Measurements from ENCODE around the gene KIRREL3. TPM values are rescaled to one million over a fixed set of nuclear protein-coding genes. Genes with fewer than 3 reads are reported as not detected.

Gene KIRREL3
- total RNA-seq, 1 donor from 2014 or later: 0.24 TPM

DNA sequence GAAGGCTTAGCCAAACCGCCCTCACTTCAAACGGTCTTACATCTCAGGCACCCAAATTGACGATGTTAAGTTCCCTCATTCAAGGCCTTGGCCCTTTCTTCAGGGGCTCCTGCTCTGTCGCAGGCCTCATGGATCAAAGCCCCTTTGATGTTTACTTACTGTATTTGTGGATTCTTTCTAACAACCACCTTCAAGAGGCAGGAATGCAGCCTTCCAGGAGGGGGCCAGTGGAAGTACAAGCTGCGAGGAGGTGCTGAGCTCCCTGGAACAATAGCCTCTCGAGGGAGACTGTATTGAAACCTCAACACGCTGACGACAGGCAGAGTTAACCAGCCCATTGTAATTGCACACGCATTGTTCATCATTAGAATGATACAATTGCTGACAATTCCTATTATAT is 436.0 kb downstream of the KIRREL3 start:
- DNase-seq (ENCODE audit: missing footprints) (no peak), ATAC-seq (no peak)
- intact Hi-C loops (cut with DNase I): no loop called here

DNA sequence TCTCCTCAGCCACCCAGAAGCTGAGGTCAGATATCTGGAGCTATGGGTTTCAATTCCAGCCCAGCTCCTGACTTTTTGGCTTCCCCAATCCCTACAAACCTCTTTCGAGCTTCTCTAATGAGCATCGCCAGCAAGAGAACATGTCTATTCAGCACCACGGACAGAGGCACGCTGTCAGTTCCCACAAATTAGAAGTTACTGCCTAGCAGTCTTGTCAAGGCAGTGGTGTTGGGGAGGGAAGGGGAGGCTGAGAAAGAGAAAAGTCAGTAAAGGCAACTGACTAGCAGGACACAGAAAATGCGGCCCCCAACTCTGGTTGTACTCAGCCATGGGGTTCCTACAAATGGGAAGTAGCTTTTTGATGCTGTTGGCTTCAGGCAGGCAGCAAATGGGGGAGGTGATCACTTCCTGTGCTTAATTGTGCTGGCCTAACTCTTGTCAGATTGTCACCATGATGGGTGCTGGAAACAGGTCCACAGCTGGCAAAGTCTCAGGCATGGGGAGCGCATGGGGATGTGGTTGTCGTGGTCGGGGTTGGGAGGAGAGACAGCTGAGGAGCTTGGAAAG is 439.2 kb downstream of the KIRREL3 start:
- intact Hi-C loops (cut with DNase I): no loop called here
- ATAC-seq (no peak), DNase-seq (ENCODE audit: missing footprints) (no peak)

DNA sequence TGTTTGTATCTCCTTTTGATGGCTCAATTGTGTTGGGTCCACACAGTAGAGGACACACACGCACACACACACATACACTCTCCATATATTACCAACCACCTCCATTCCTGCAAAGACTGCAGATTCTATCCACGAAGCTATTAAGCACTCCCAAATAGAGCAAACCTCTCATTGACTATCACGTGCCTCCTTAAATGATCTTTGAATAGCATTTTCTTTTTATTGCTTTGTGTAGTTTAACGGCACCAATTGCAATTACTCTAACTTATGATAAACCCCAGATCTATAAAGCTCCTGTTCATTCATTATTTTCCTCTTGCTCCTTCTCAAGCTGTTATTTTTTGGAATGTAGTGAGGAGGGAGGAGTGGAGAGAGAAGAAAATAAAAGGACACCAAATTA is 440.3 kb downstream of the KIRREL3 start:
- DNase-seq (ENCODE audit: missing footprints) (no peak), ATAC-seq (no peak)
- intact Hi-C loops (cut with DNase I): no loop called here

DNA sequence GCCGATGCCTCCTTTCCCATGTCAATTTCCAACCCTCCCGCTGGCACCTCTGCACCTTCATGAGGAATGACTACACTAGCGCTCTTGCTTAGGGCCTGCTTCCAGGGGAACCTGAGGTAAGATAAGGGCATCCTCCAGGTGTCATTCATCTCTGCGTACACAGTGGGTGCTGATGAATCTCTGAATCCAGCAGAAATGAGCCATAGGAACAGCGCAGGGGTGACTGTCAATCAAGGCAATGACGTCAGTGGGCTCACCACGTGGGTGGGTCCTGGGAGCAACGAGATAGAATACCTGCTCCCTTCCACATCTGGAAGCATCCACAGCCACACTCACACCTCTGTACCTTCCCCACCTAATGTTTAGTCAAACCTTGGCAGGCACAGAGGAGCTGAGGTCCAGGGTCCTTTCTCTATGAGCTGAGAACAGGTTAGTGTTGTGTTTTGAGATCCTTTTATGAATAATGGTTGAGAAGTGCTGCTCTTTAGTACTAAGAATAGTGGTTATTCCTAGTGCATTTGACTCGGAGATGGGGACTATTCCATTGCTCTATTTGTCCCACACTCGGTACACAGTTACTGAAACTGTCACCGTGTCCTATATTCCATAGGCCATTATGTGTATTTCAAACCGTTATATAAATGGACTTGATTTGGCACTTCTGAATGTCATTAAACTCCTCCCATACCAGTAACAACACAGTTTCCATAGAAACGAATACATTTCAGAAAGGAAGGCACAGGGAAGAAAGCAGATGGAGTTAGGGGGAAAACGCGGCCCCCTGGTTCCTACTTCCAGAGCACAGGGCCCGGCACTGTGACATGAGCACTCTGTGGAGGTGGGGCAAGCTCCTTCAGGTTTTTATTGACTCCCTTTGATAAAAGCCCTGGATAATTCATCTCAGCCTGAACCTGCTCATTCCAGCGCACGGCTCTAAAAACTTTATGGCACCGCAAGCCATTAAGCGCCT is 451.7 kb downstream of the KIRREL3 start:
- intact Hi-C loops (cut with DNase I): no loop called here
- DNase-seq (ENCODE audit: missing footprints): no peak
- no peak for ATAC-seq

DNA sequence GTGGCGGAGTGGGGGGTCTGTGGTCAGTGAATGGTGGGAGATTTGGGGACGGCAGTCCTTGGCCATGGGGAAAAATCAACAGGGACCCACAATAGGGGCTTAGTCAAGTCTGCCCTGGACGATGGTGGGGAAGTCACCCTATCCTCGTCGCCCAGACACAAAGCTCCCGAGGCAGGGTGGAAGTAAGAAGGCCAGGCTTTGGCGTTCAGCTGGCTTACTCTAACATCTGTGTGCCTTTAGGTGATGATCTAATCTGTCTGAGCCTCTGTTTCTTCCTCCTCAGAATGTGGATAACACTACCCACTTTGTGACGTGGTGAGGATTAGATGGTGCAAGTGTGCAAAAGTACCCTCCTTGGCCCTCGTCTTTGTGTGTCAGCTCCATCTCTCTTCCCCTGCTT is 452.9 kb downstream of the KIRREL3 start:
- intact Hi-C loops (cut with DNase I): no loop called here
- DNase-seq (ENCODE audit: missing footprints): no peak

DNA sequence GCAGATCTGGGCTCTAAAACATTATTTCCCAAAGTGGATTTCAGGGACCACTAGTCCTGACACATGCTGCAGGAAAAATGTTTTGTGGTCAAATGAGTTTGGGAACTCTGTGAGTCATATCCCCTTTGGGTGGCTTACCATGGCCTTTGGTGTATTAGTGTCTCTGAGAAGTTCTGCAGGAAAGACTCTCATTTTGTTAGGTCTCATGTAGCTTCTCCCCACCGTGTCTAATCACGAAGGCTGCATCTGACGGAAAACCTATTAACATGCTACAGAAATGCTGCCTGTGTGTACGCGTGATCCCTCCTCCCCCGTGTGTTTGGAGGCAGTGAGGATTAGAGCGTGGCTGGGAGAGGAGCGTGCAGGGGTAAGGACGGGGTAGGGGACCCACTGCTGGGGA is 453.4 kb downstream of the KIRREL3 start:
- ATAC-seq (no peak), DNase-seq (ENCODE audit: missing footprints) (no peak)
- intact Hi-C loops (cut with DNase I): no loop called here

More for the DNA sequence above, 452.9 kb downstream of the KIRREL3 start:
- ATAC-seq: no peak

DNA sequence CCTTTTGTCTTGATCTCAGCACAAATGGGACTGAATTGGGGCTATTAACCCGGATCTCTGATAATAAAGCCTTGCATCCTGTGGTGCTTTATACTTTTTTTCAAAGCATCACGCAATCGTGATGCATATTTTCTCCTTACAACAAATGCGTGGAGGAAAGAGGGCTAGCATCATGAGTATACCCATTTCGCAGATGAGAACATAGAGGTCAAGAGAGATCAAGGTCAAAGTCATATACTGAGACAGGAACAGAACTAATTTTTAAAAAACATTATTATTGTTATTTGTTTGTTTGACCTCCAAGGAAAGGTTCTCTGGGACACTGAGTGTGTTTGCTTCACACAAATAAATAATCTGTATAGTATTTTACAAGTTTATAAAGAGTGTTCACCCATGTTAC is 453.9 kb downstream of the KIRREL3 start:
- no peak for ATAC-seq
- intact Hi-C loops (cut with DNase I): no loop called here
- no peak for DNase-seq (ENCODE audit: missing footprints)

DNA sequence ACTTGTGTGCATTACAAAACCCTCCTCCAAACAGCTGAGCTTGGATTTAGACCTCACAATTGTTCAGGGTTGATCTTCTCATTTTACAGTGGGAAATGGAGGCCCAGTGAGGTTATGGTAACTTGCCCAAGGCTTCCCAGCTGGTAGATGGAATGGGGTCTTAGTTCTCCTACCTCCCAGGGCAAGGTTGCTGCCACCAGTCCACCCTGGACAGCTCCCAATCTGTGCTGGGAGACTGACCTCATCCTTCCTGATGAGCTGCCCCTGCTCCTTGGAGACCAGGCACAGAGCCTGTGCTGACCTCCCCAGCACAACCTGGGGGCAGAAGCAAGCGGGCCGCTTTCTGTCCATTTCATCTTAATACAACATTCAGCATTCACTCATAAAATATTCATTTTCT is 454.4 kb downstream of the KIRREL3 start:
- ATAC-seq: no peak
- no peak for DNase-seq (ENCODE audit: missing footprints)
- intact Hi-C loops (cut with DNase I): no loop called here

DNA sequence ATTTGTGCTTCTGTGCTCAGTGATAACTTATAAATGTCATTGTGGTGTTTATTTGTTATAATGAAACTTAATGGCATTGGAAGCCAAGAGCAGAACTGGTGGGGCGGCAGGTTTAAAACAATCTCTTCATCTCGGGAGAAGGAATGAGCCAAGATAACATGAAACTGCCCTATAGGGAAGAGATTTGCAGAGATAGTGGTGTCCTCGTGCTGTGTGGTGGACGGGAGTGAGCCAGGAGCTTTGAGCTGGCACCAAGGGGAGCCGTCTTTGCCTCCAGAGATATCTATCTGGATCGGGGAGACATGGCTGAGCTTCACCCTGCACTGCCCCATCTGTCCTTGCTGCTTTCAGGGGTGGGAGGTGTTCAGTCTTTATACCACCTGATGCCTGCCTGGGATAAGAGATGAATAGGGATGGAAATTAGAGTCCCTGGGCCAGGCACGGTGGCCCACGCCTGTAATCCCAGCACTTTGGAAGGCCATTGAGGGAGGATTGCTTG is 455.5 kb downstream of the KIRREL3 start:
- DNase-seq (ENCODE audit: missing footprints) (no peak), ATAC-seq (no peak)
- intact Hi-C loops (cut with DNase I): no loop called here

DNA sequence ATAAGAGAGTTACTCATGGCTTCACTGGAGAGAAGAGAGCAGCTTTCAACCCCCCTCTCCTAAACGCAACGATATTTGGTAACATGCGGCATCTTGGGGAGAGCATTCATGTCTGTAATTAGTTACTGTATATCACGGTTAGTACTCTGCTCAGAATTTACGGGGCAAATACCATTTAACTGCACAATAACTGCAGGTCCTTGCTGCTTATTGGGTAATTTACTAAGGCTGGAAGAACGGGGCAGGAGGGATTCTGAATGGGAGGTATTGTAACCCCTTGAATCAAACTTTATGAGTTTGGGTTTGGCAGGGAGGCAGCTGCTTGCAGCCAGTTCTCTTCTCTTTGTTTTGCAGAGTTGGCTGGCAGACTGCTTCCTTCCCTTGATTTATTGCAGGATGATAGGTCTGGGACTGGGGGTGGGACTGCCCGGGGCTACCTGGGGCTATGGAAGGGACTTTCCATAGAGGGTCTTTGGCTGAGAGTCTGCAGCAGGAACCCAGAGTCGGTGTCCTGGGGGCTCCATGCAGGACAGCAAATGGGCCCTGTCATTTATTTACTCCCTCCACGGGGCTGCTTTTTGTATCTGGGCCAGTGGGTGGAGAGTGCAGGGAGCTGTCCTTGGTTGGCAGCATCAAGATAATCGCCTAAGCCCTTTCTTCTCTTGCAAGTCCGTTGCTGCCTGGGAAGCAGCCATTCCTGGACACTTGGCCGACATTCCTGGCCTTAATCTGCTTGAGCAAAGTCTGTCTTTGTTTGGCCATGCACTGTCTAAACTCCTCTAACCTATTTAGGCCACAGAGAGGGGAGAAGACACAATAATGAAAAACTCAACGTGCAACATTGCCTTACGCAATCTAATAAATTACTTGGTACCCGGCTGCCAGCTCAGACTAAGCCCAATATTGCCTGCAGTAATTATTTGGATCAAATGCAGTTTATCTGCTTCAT is 456.2 kb downstream of the KIRREL3 start:
- ATAC-seq: no peak
- DNase-seq (ENCODE audit: missing footprints): no peak
- intact Hi-C loops (cut with DNase I): no loop called here

DNA sequence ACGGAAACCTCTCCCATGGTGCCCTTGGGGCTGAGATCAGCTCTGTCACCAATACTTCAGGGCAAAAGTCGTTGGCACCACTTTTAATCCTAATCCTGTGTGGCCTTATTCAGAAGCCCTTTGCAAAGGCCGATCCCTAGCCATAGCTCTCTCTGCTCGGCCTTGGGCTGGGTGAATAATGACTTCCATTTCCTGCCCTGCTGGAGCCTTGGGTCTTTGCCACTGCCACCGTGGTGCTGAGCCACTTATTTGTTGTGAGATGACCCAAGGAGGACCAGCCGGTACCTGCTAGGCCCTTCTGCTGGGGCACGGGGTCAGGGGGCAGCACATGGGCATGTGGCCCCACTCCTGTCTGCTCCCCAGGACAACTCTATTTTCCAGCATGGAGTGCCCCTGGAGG is 456.9 kb downstream of the KIRREL3 start:
- DNase-seq (ENCODE audit: missing footprints) (no peak), ATAC-seq (no peak)
- intact Hi-C loops (cut with DNase I): no loop called here

DNA sequence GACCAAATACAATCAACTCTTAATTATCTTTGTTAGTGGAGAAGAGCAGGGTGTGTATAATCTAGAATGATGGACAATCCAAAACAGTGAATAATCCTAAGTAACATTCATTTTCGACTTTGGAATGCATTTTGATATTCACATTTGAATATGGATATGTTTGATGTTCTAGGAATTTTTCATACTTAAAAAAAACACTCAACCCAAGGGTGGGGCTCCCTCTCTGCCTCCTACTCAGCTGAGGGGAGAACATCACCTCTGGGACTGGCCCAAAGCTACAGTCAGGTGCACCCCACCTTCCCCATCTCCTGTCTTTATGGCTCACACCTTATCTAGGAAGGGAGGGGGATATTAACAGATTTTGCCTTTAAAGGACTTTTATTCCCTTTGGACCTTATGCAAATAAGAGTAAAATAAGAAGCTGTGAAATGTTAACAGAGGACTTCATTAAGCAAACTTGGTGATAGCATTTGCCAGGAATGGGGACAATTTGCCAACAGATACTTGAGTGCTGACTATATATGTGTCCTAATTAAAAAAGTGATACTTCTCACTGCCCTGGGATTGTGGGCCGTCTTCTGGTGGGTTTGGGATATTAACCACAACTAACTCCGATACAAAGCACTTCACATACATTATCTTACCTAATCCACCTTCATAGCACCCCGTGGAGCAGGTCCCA is 458.1 kb downstream of the KIRREL3 start:
- DNase-seq (ENCODE audit: missing footprints): no peak
- intact Hi-C loops (cut with DNase I): no loop called here
- no peak for ATAC-seq

DNA sequence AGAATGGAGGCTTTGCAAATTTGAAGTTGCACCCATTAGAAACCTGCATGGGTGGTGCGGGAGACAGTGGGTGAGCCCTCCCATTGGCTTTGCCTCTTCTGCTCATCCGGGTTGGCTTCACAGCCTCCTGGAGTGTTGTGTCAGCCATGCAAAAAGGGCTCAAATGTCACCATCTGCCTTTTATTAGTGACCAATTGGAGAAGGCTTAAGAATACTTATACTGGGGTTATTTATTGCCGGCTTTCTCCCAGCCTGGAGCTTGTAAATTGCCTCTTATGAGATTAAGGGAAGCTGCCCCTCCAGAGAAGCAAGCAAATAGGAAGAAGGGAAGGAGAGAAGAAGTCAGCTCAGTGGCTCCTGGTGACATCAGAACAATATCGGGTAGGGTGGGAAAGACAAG is 462.5 kb downstream of the KIRREL3 start:
- ATAC-seq (no peak), DNase-seq (ENCODE audit: missing footprints) (no peak)
- intact Hi-C loops (cut with DNase I): no loop called here

DNA sequence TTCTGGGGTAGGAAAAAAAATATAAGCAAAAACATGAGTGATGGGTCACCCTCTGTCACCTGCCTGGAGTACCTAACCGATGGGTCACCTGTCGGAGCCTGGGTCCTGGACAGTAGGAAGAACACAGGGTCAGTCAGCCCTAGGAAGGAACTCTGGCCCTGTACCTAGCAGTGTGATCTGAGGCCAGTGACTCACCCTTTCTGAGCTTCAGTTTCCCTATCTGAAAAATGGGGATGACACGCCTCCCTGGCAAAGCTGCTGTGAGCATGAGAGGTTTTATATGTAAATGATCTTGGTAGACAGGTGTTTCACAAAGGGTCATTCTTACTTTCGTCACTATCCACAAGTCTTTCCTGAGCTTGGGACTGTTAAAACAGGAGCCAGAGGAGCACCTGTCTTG is 463.1 kb downstream of the KIRREL3 start:
- no peak for DNase-seq (ENCODE audit: missing footprints)
- intact Hi-C loops (cut with DNase I): no loop called here
- no peak for ATAC-seq

DNA sequence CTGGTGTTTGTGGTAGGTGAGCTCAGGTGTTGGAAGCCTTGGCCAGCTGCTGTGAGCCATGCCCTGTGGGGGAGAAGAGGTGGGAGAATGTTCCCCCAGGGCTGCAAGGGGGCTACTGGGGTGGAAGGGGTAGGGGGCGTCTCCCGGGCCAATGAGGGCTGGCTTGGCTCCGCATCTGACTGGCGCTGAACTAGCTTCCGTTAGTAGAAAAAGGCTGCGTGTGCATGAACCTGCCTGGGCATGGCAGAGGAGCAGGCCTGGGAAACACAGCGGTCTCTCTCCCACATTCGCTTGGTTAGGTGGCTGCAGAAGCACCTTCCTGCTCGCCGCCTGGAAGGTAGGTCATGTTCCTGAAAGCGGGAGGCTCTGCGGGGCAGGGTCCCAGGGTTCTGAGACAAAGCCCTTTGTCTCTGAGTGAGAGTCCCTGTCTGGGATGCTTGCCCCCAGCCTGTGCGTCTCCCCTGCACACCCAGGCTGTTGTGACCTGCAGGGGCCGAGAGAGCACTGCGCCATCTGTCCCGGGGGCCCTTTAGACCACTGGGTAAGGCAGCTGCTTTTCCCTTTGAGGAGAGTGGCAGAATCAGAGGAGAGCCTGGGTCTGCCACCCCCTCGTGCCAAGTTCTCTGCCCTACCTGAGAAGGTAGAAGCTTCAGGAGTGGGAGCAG is 466.3 kb downstream of the KIRREL3 start:
- DNase-seq (ENCODE audit: missing footprints) (no peak), ATAC-seq (no peak)
- intact Hi-C loops (cut with DNase I): no loop called here

DNA sequence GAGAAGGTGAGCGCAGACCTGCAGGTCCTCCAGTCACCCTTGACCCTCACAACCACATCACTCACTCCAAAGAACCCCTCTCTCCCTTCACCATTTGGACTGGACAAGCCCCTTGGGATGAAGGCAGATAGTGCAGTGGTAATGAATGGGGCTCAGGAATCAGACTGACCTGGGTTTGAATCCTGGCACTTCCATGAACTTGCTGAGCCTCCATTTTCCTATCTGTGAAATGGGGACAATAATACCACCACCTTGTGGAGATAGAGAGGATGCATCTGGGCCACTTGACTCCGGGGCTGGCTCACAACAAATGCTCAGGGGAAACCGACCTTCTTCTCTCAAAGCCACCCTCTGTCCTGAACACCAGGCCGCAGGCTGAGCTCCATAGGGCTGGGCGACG is 467.0 kb downstream of the KIRREL3 start:
- ATAC-seq: no peak

DNA sequence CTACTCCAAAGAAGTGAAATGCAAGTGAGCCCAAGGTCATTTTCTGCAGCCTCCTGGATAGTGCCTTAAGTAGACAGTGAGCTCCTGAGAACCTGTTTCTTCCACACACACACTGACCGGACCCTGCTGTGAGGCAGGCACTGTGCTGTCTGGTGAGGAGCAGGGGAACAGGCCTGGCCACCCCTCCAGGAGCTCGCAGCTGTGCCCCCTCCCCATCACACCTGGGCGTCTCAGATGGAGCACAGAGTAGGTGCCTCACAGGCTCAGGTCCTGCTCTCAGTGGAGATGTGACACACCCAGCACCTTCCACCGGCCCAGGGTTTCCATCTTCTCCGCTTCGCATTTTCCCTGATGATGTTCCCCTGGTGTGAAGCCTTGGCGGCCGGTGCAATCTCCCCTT is 470.2 kb downstream of the KIRREL3 start:
- intact Hi-C loops (cut with DNase I): no loop called here
- ATAC-seq (no peak), DNase-seq (ENCODE audit: missing footprints) (no peak)

More for the DNA sequence above, 467.0 kb downstream of the KIRREL3 start:
- DNase-seq (ENCODE audit: missing footprints): no peak
- intact Hi-C loops (cut with DNase I): no loop called here

DNA sequence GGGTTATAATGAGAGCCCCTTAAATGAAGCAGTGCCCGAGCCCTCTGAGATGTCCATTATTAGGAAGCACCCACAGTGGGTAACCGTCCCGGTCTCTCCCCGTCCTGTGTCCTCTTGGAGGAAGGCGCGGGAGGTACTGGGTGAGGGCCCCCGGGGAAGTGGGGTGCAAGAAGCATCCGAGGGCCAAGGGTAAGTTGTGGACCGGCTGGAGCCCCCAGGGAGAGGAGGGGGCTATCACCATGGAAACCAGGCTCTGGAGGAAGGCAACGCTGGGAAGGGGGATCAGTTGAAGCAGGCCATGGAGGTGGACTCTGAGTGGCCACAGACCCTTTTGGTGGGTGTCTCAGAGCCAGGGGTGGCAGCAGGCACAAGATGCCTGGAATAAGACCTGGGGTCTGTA is 471.5 kb downstream of the KIRREL3 start:
- no peak for DNase-seq (ENCODE audit: missing footprints)
- no peak for ATAC-seq
- intact Hi-C loops (cut with DNase I): no loop called here
